GM12878 (cell line): ENCODE data around the gene EHHADH. TPM values are rescaled to one million over a fixed set of nuclear protein-coding genes. Genes with fewer than 3 reads are reported as not detected.
A peak's percentile ranks its signal among the peaks of the same experiment; 100 is the strongest.

ENCODE experiments used
- ATF2 ChIP-seq: IDR thresholded peaks from 2 replicates; pipeline ENCODE4 v1.6.1; 2012; ENCODE audit warnings: low read length, inconsistent platforms
- ZBTB40 ChIP-seq: fragments of 450-650 bp; IDR thresholded peaks from 2 replicates; pipeline ENCODE4 v1.6.1; 2016; ENCODE audit warnings: mild to moderate bottlenecking, moderate library complexity, borderline replicate concordance
- polyA plus RNA-seq, 11 experiments: library from polyadenylated mRNA; depleted of rRNA in 4 of 11; unstranded in 6 of 11; stranded (reverse) in 5 of 11; fragments of >200 nt; fragmentation: Nextera tagmentation in 4 of 11; fragmentation: Illumina TruSeq in 1 of 11; extraction: Ambion mirVana in 4 of 11; extraction: Trizol in 1 of 11; gene quantifications; 1 replicate in 1 of 11; 2 replicates in 10 of 11; pipeline versions ENCODE4 v1.2.1 to v1.2.3, GENCODE V29; 2011 to 2016; ENCODE audit warnings: inconsistent platforms in 2 of 11, missing spikeins in 2 of 11, low read depth in 1 of 11
- total RNA-seq, 4 experiments: library from RNA; depleted of rRNA in 3 of 4; stranded (reverse); fragments of >200 nt in 3 of 4; fragmentation: Illumina TruSeq in 1 of 4; extraction: Trizol in 1 of 4; gene quantifications; 2 replicates each; pipeline versions ENCODE4 v1.2.1 to v1.2.3, GENCODE V29; 2013 to 2021
- TF ChIP-seq, protein P1 (sequence below): fragments of 450-650 bp; IDR thresholded peaks from 2 replicates; pipeline ENCODE4 v1.6.1; 2017; ENCODE audit warnings: borderline replicate concordance
- TF ChIP-seq, protein P2 (sequence below): fragments of 450-650 bp; IDR thresholded peaks from 2 replicates; pipeline ENCODE4 v1.6.1; 2016; ENCODE audit warnings: mild to moderate bottlenecking

Gene EHHADH
- total and polyA plus RNA-seq, 10 of the 15 experiments (the other 5 are each of a cell fraction or from before 2014, with no cell fraction given): 0.96 to 8.4 (median 5.3) TPM

- TF ChIP-seq, protein P1, sequence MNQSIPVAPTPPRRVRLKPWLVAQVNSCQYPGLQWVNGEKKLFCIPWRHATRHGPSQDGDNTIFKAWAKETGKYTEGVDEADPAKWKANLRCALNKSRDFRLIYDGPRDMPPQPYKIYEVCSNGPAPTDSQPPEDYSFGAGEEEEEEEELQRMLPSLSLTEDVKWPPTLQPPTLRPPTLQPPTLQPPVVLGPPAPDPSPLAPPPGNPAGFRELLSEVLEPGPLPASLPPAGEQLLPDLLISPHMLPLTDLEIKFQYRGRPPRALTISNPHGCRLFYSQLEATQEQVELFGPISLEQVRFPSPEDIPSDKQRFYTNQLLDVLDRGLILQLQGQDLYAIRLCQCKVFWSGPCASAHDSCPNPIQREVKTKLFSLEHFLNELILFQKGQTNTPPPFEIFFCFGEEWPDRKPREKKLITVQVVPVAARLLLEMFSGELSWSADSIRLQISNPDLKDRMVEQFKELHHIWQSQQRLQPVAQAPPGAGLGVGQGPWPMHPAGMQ: no peak
- peak; percentile 88 for TF ChIP-seq ATF2
- TF ChIP-seq, protein P2, sequence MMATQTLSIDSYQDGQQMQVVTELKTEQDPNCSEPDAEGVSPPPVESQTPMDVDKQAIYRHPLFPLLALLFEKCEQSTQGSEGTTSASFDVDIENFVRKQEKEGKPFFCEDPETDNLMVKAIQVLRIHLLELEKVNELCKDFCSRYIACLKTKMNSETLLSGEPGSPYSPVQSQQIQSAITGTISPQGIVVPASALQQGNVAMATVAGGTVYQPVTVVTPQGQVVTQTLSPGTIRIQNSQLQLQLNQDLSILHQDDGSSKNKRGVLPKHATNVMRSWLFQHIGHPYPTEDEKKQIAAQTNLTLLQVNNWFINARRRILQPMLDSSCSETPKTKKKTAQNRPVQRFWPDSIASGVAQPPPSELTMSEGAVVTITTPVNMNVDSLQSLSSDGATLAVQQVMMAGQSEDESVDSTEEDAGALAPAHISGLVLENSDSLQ: peak; percentile 85
- no peak for TF ChIP-seq ZBTB40
Observed at GRCh38 chr3:185207931-185208746, 45.7 kb downstream of the EHHADH start (continued).
